KMS-11 (cell line): Measurements from ENCODE around the gene UGGT1.

Experiments
- H2AFZ ChIP-seq: fragments of 200-600 bp; sonication (generic); 2 replicates; pipeline ENCODE4 v1.6.1; 2016; ENCODE audit warnings: antibody characterized with exemption, mixed run types, low read depth
- H3K27ac ChIP-seq: fragments of 200-600 bp; sonication (generic); 2 replicates; pipeline ENCODE4 v1.6.1; 2016; ENCODE audit warnings: mild to moderate bottlenecking, mixed run types
- H3K27me3 ChIP-seq: fragments of 200-600 bp; sonication (generic); 2 replicates; pipeline ENCODE4 v1.6.1; 2017; ENCODE audit warnings: mild to moderate bottlenecking, low read depth, mixed run types, moderate library complexity; ENCODE audit not compliant: insufficient read depth
- H3K36me3 ChIP-seq: fragments of 200-600 bp; sonication (generic); 2 replicates; pipeline ENCODE4 v1.6.1; 2017; ENCODE audit warnings: mild to moderate bottlenecking, mixed run types; ENCODE audit not compliant: insufficient read depth
- H3K4me1 ChIP-seq: fragments of 200-600 bp; sonication (generic); 2 replicates; pipeline ENCODE4 v1.6.1; 2016; ENCODE audit warnings: mild to moderate bottlenecking, low read depth, mixed run types; ENCODE audit not compliant: poor library complexity, severe bottlenecking
- H3K4me2 ChIP-seq: fragments of 200-600 bp; sonication (generic); 2 replicates; pipeline ENCODE4 v1.7.0; 2016; ENCODE audit warnings: mild to moderate bottlenecking, mixed run types
- H3K4me3 ChIP-seq: fragments of 200-600 bp; sonication (generic); IDR thresholded peaks from 2 replicates; pipeline ENCODE4 v1.6.1; 2017; ENCODE audit warnings: low read depth, low read length, mixed read lengths; ENCODE audit not compliant: insufficient read depth
- H3K79me2 ChIP-seq: fragments of 200-600 bp; sonication (generic); 2 replicates; pipeline ENCODE4 v1.6.1; 2016; ENCODE audit warnings: low read depth, mixed run types; ENCODE audit not compliant: insufficient read depth
- H3K9ac ChIP-seq: fragments of 200-600 bp; sonication (generic); 2 replicates; pipeline ENCODE4 v1.6.1; 2016; ENCODE audit warnings: mild to moderate bottlenecking, mixed run types
- H4K20me1 ChIP-seq: fragments of 200-600 bp; sonication (generic); 2 replicates; pipeline ENCODE4 v1.6.1; 2016; ENCODE audit warnings: mild to moderate bottlenecking, mixed run types; ENCODE audit not compliant: insufficient read depth
- CTCF ChIP-seq: fragments of 200-600 bp; sonication (generic); conservative IDR thresholded peaks from 2 replicates; pipeline ENCODE4 v1.6.1; 2017; ENCODE audit warnings: low read depth, mild to moderate bottlenecking, antibody characterized with exemption, low read length, moderate library complexity, mixed read lengths

Gene UGGT1

GRCh38 chr2:128195435-128195984, 104.5 kb downstream of the UGGT1 start:
- Histone ChIP-seq H3K4me3 (no peak overlapping the region), H2AFZ (no peak overlapping the region), H3K4me2 (no peak overlapping the region), H3K4me1 (no peaks in the 10 kb centered on the region), H3K79me2 (no peaks in the 10 kb centered on the region), H3K27ac (no peak overlapping the region), H4K20me1 (no peaks in the 10 kb centered on the region), H3K9ac (no peak overlapping the region), H3K36me3 (no peaks in the 10 kb centered on the region), H3K27me3 (no peaks in the 10 kb centered on the region)
- TF ChIP-seq CTCF = no peak

GRCh38 chr2:128196026-128196425, 105.0 kb downstream of the UGGT1 start:
- TF ChIP-seq CTCF = no peak
- no peaks in the 10 kb centered on the region for H3K79me2 ChIP-seq
- no peaks in the 10 kb centered on the region for H3K36me3 ChIP-seq
- no peaks in the 10 kb centered on the region for H3K27me3 ChIP-seq
- H3K27ac ChIP-seq = no peak overlapping the region
- no peaks in the 10 kb centered on the region for H3K4me1 ChIP-seq
- H4K20me1 ChIP-seq = no peaks in the 10 kb centered on the region
- H3K4me3 ChIP-seq = no peak overlapping the region
- no peak overlapping the region for H2AFZ ChIP-seq
- H3K4me2 ChIP-seq = no peak overlapping the region
- no peak overlapping the region for H3K9ac ChIP-seq

- no peaks in the 10 kb centered on the region for H3K27me3 ChIP-seq
- no peak overlapping the region for H3K4me3 ChIP-seq
- H3K79me2 ChIP-seq = no peaks in the 10 kb centered on the region
- no peak overlapping the region for H3K4me2 ChIP-seq
- H3K27ac ChIP-seq = no peak overlapping the region
- no peaks in the 10 kb centered on the region for H3K4me1 ChIP-seq
- no peaks in the 10 kb centered on the region for H3K36me3 ChIP-seq
- no peaks in the 10 kb centered on the region for H4K20me1 ChIP-seq
- no peak overlapping the region for H2AFZ ChIP-seq
- no peak for TF ChIP-seq CTCF
- H3K9ac ChIP-seq = no peak overlapping the region
Observed at GRCh38 chr2:128196471-128196931, 105.5 kb downstream of the UGGT1 start.

GRCh38 chr2:128197059-128197458, 106.1 kb downstream of the UGGT1 start:
- no peak overlapping the region for H3K4me3 ChIP-seq
- no peaks in the 10 kb centered on the region for H3K36me3 ChIP-seq
- no peak overlapping the region for H3K9ac ChIP-seq
- no peaks in the 10 kb centered on the region for H3K27me3 ChIP-seq
- no peak for TF ChIP-seq CTCF
- no peak overlapping the region for H2AFZ ChIP-seq
- no peaks in the 10 kb centered on the region for H3K4me1 ChIP-seq
- H3K27ac ChIP-seq = no peak overlapping the region
- H4K20me1 ChIP-seq = no peaks in the 10 kb centered on the region
- H3K79me2 ChIP-seq = no peaks in the 10 kb centered on the region
- H3K4me2 ChIP-seq = no peak overlapping the region
